ENCODE measurements around the gene WTIP. TPM values are rescaled to one million over a fixed set of nuclear protein-coding genes. Genes with fewer than 3 reads are reported as not detected.
A peak's percentile ranks its signal among the peaks of the same experiment; 100 is the strongest.

The WTIP gene
- total RNA-seq, 1 donor from 2014 or later = 25.7 TPM

DNA sequence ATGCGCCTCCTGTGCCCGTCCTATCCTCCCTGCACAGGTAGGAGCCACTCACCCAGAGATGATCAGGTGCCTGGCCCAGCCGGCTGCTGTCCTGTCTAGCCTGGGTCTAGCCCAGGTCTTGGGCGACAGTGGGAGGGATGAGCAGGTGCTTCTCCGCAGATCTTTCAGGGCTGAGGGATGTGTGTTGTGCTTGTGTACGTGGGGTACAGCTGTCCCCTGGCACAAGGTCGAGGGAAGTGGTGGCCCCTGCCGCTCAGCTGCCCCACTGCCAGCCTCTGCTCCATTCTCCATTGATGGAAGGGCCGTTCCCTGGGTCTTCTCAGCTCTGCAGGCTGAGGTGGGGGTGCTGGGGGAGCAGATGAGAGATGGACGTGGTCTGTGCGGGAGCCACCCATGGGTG is 13.0 kb downstream of the WTIP start:
- Mint-ChIP-seq H3K4me3 (ENCODE audit: unreplicated experiment) (no peak overlapping the region), H3K27me3 (ENCODE audit: unreplicated experiment) (no peaks in the 10 kb centered on the region), H3K4me1 (ENCODE audit: unreplicated experiment) (no peaks in the 10 kb centered on the region), H3K9me3 (ENCODE audit: unreplicated experiment) (no peaks in the 10 kb centered on the region), H3K36me3 (ENCODE audit: unreplicated experiment) (peaks cover 26% of the 10 kb centered on the region), H3K27ac (ENCODE audit: unreplicated experiment) (no peak overlapping the region)
- TF ChIP-seq, protein P1, sequence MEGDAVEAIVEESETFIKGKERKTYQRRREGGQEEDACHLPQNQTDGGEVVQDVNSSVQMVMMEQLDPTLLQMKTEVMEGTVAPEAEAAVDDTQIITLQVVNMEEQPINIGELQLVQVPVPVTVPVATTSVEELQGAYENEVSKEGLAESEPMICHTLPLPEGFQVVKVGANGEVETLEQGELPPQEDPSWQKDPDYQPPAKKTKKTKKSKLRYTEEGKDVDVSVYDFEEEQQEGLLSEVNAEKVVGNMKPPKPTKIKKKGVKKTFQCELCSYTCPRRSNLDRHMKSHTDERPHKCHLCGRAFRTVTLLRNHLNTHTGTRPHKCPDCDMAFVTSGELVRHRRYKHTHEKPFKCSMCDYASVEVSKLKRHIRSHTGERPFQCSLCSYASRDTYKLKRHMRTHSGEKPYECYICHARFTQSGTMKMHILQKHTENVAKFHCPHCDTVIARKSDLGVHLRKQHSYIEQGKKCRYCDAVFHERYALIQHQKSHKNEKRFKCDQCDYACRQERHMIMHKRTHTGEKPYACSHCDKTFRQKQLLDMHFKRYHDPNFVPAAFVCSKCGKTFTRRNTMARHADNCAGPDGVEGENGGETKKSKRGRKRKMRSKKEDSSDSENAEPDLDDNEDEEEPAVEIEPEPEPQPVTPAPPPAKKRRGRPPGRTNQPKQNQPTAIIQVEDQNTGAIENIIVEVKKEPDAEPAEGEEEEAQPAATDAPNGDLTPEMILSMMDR (IDR thresholded peaks at IDR 0.05) = no peak
- no peak for DNase-seq (ENCODE audit: extremely low spot score, unreplicated experiment)

GRCh38 chr19:34495416-34495815 is 13.9 kb downstream of the WTIP start:
- TF ChIP-seq, protein P1 (IDR thresholded peaks at IDR 0.05) = no peak

GRCh38 chr19:34497112-34497805 is 15.7 kb downstream of the WTIP start:
- Mint-ChIP-seq H3K27ac (ENCODE audit: unreplicated experiment) (no peak overlapping the region), H3K36me3 (ENCODE audit: unreplicated experiment) (peaks cover 21% of the 10 kb centered on the region), H3K9me3 (ENCODE audit: unreplicated experiment) (no peaks in the 10 kb centered on the region), H3K4me1 (ENCODE audit: unreplicated experiment) (peaks cover 4% of the 10 kb centered on the region), H3K27me3 (ENCODE audit: unreplicated experiment) (no peaks in the 10 kb centered on the region), H3K4me3 (ENCODE audit: unreplicated experiment) (no peak overlapping the region)
- DNase-seq (ENCODE audit: extremely low spot score, unreplicated experiment) = no peak
- TF ChIP-seq, protein P1 (IDR thresholded peaks at IDR 0.05) = no peak

More at GRCh38 chr19:34495416-34495815, 13.9 kb downstream of the WTIP start:
- Mint-ChIP-seq H3K36me3 (ENCODE audit: unreplicated experiment) (peaks cover 26% of the 10 kb centered on the region), H3K9me3 (ENCODE audit: unreplicated experiment) (no peaks in the 10 kb centered on the region), H3K4me3 (ENCODE audit: unreplicated experiment) (no peak overlapping the region), H3K4me1 (ENCODE audit: unreplicated experiment) (no peaks in the 10 kb centered on the region), H3K27me3 (ENCODE audit: unreplicated experiment) (no peaks in the 10 kb centered on the region), H3K27ac (ENCODE audit: unreplicated experiment) (no peak overlapping the region)
- DNase-seq (ENCODE audit: extremely low spot score, unreplicated experiment) = no peak

GRCh38 chr19:34499155-34499834 is 17.7 kb downstream of the WTIP start:
- Mint-ChIP-seq H3K36me3 (ENCODE audit: unreplicated experiment) (peaks cover 16% of the 10 kb centered on the region), H3K4me1 (ENCODE audit: unreplicated experiment) (peaks cover 8% of the 10 kb centered on the region), H3K9me3 (ENCODE audit: unreplicated experiment) (no peaks in the 10 kb centered on the region), H3K4me3 (ENCODE audit: unreplicated experiment) (no peak overlapping the region), H3K27me3 (ENCODE audit: unreplicated experiment) (no peaks in the 10 kb centered on the region), H3K27ac (ENCODE audit: unreplicated experiment) (no peak overlapping the region)
- TF ChIP-seq, protein P1 (IDR thresholded peaks at IDR 0.05) = no peak
- DNase-seq (ENCODE audit: extremely low spot score, unreplicated experiment) = no peak

DNA sequence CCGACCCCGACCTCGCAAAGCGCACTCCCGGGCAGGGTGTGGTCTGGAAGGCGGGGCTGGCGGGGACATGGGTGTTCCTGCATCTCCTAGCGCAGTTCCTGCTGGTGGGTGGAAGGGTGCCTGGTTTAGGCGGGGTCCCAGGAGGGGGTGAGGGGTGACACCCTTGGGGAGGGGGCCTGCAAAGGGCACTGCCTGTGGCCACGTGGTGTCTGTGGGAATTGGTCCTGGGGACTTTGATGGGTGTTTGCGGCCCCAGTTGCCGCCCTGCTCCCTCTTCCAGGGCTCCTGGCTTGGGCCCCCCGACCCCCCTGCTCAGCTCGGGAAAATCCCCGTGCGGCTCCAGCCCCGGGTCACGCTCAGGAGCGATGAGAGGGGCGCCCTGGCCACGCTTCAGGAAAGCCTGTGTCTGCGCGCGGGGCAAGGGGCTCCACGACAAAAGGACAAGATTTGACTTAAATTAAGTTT is 19.1 kb downstream of the WTIP start:
- Mint-ChIP-seq H3K36me3 (ENCODE audit: unreplicated experiment) (peaks cover 12% of the 10 kb centered on the region), H3K27ac (ENCODE audit: unreplicated experiment) (no peak overlapping the region), H3K9me3 (ENCODE audit: unreplicated experiment) (no peaks in the 10 kb centered on the region), H3K4me1 (ENCODE audit: unreplicated experiment) (peaks cover 8% of the 10 kb centered on the region), H3K4me3 (ENCODE audit: unreplicated experiment) (no peak overlapping the region), H3K27me3 (ENCODE audit: unreplicated experiment) (no peaks in the 10 kb centered on the region)
- peak; percentile 75 for DNase-seq (ENCODE audit: extremely low spot score, unreplicated experiment)
- TF ChIP-seq, protein P1 (IDR thresholded peaks at IDR 0.05) = no peak
